H1 (cell line): Measurements from ENCODE around the gene RUFY2. TPM values are rescaled to one million over a fixed set of nuclear protein-coding genes. Genes with fewer than 3 reads are reported as not detected.

Experiments used
- BACH1 ChIP-seq: IDR thresholded peaks from 2 replicates; pipeline ENCODE4 v1.6.1; 2012; ENCODE audit warnings: low read length, improper control_type of control experiment
- CEBPB ChIP-seq: IDR thresholded peaks from 2 replicates; pipeline ENCODE4 v1.6.1; 2012; ENCODE audit warnings: low read depth, low read length
- FOSL1 ChIP-seq: IDR thresholded peaks from 2 replicates; pipeline ENCODE4 v1.6.1; 2011; ENCODE audit warnings: mild to moderate bottlenecking, low read depth, low read length, moderate library complexity; ENCODE audit not compliant: insufficient read depth
- RAD21 ChIP-seq, 2 experiments: IDR thresholded peaks in 1 of 2; conservative IDR thresholded peaks in 1 of 2; 2 replicates each; pipeline ENCODE4 v1.6.1; 2011; ENCODE audit warnings: low read depth in 2 of 2, low read length in 2 of 2, improper control_type of control experiment in 1 of 2, inconsistent platforms in 1 of 2, mild to moderate bottlenecking in 1 of 2, moderate library complexity in 1 of 2
- TAF7 ChIP-seq: optimal IDR thresholded peaks from 2 replicates; pipeline ENCODE3; 2011; ENCODE audit warnings: low read depth, mild to moderate bottlenecking, inconsistent platforms, low read length, moderate library complexity, borderline replicate concordance
- polyA plus RNA-seq, 7 experiments: library from polyadenylated mRNA; depleted of rRNA in 3 of 7; stranded (reverse) in 5 of 7; unstranded in 2 of 7; fragments of >200 nt in 5 of 7; fragments of 200-250 nt in 2 of 7; gene quantifications; 1 replicate in 5 of 7; 2 replicates in 1 of 7; 4 replicates in 1 of 7; pipeline versions ENCODE4 v1.2.1 to v1.2.3, GENCODE V29; 2011 to 2013; ENCODE audit warnings: missing spikeins in 2 of 7, mixed read lengths in 2 of 7
- total RNA-seq: library from RNA; stranded (reverse); fragmentation: NEBNext Ultra II Directional; extraction: Animal tissue kit (Norgen Biotek cat#: 25700); gene quantifications from 2 replicates; pipeline ENCODE4 v1.2.1, GENCODE V29; 2021

RUFY2 gene
- total and polyA plus RNA-seq, 2 of the 8 experiments (the other 6 are each of a cell fraction or from before 2014, with no cell fraction given), result 3.4 to 12.0 TPM

DNA sequence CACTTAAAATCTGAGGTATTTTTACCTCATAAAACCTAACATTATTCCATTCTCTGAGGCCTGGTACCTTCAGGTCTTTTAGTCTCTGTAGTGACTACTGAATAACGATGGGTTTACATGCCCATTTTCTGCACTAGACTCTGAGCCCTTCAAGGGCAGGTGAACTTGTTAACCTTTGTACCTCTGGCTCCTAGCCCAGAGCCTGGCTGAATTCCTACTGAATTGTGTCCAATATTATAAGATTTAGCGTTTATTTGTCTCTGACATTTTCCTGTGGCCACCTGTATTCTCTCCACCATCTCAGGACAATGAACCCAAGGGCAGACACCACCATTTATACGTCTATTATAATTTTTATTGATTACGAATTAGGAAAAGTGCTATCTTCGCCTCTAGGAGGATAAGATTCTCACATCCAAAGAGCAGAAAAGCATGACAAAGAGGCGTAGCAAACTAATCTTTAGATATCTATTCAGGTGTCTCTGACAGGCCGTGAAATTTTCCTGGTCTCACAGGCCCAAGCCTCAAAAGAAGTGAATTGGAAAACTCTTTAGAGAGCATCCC is 103.1 kb downstream of the RUFY2 start (continued):
- TF ChIP-seq CEBPB (no peak), FOSL1 (no peak), TAF7 (no peak), BACH1 (no peak), RAD21 (IDR thresholded peaks at IDR 0.05 in 1 of 2, conservative IDR thresholded peaks at IDR 0.05 in 1 of 2; ENCODE audit: low read depth in 2 of 2, low read length in 2 of 2) (no peak)
- TF ChIP-seq, all 59 proteins: peak for 0
